ENCODE data around the gene CFL2.
"Not testable (repeated sequence)": the region's sequence is repeated elsewhere in the genome, so short reads cannot be mapped to it uniquely, and the experiment has no call there.

The CFL2 gene

GRCh38 chr14:34711796-34712712 is 2.3 kb downstream of the CFL2 start:
- no peak for DNase-seq (ENCODE audit: low read depth)

GRCh38 chr14:34711169-34711568 is 3.2 kb downstream of the CFL2 start:
- peak; percentile 84 for DNase-seq (ENCODE audit: low read depth)

- no peak for DNase-seq (ENCODE audit: low read depth)
Measured at GRCh38 chr14:34710744-34711143, 3.6 kb downstream of the CFL2 start.

GRCh38 chr14:34710006-34710405 is 4.4 kb downstream of the CFL2 start:
- no peak for DNase-seq (ENCODE audit: low read depth)

GRCh38 chr14:34707722-34708121 is 6.7 kb downstream of the CFL2 start:
- no peak for DNase-seq (ENCODE audit: low read depth)

GRCh38 chr14:34701808-34702207 is 12.6 kb downstream of the CFL2 start:
- DNase-seq (ENCODE audit: low read depth) = no peak

GRCh38 chr14:34700622-34701130 is 13.7 kb downstream of the CFL2 start:
- DNase-seq (ENCODE audit: low read depth) = no peak

- peak; percentile 95 for DNase-seq (ENCODE audit: low read depth)
Measured at GRCh38 chr14:34699873-34700621, 14.3 kb downstream of the CFL2 start.

- DNase-seq (ENCODE audit: low read depth) = not testable (repeated sequence)
Measured at GRCh38 chr14:34694216-34694615, 20.2 kb downstream of the CFL2 start.

- no peak for DNase-seq (ENCODE audit: low read depth)
Measured at GRCh38 chr14:34693228-34693939, 21.0 kb downstream of the CFL2 start.

GRCh38 chr14:34692898-34693227 is 21.5 kb downstream of the CFL2 start:
- no peak for DNase-seq (ENCODE audit: low read depth)

- no peak for DNase-seq (ENCODE audit: low read depth)
Measured at GRCh38 chr14:34692348-34692747, 22.0 kb downstream of the CFL2 start.

GRCh38 chr14:34691206-34691605 is 23.2 kb downstream of the CFL2 start:
- DNase-seq (ENCODE audit: low read depth) = no peak

GRCh38 chr14:34688470-34689206 is 25.8 kb downstream of the CFL2 start:
- DNase-seq (ENCODE audit: low read depth) = peak; percentile 33

- no peak for DNase-seq (ENCODE audit: low read depth)
Measured at GRCh38 chr14:34685819-34686428, 28.5 kb downstream of the CFL2 start.

GRCh38 chr14:34684578-34684977 is 29.8 kb downstream of the CFL2 start:
- DNase-seq (ENCODE audit: low read depth) = peak; percentile 90

GRCh38 chr14:34682787-34683321 is 31.5 kb downstream of the CFL2 start:
- peak; percentile 80 for DNase-seq (ENCODE audit: low read depth)

- DNase-seq (ENCODE audit: low read depth) = no peak
Measured at GRCh38 chr14:34680806-34681479, 33.5 kb downstream of the CFL2 start.

GRCh38 chr14:34678735-34679134 is 35.7 kb downstream of the CFL2 start:
- DNase-seq (ENCODE audit: low read depth) = no peak

GRCh38 chr14:34678306-34678705 is 36.1 kb downstream of the CFL2 start:
- DNase-seq (ENCODE audit: low read depth) = no peak
